Activated T-helper 1 cell treated with Interleukin-2 at 50 U/mL for 16 hours (primary cell): Measurements from ENCODE around the gene ARID1B.
"Not testable (repeated sequence)": the region's sequence is repeated elsewhere in the genome, so short reads cannot be mapped to it uniquely, and the experiment has no call there.

Source experiments
- DNase-seq: peaks from one replicate; pipeline ENCODE4 v3.0.0-alpha.2; 2020; ENCODE audit warnings: low read depth

Gene ARID1B

DNA sequence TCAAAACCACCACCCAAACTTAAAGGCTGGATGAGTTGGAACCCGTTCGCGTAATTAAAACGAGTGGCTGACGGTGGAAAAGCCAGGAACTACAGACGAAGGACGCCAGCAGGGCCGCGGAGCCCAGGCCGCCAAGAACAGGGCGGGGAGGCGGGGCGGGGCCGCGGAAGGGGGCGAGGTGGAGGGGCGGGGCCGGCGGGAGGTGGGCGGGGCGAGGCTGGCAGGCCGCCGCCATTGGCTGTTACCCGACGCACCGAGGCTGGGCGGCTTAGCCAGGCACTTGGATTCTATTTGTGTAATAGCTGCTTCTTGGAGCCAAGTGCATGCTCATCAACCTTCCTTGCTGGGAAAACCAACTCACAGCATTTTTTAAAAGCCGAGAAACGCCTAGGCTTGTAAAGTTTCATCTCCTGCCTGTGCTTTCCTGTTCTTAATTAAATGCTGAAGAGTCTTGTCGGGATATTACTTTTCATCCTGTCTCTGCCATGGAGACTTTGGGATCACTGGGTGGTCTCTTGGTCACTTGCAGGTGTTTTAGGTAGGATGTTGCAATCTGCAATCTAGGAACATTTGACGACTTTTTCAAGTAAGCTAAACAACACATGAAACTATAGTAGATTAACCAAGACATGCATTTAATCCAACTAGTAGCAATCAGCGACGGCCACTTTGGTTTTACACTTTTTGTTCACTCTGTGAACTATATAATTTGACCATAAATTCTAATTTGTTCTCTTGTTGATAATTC lies 245.0 kb downstream of the ARID1B start:
- peak; percentile 77 for DNase-seq

DNA sequence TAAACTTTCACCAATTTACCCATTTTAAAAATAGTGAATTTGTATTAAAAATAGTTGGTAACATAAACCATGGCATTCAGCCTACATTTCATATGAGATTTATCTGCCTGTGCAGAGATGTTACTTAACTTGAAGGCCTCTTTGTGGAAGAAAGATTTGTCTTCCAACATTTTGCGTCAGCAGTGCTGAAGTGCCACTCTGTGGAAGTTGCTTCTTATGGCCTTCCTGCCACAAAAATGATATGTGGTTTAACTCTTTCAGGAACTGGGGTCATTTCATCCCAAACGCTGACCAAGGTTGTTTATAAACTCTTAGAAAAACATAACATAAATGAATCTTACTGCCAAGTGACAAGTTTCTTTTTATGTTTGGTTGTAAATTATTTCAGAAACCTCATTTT lies 246.8 kb downstream of the ARID1B start:
- DNase-seq, result no peak

DNA sequence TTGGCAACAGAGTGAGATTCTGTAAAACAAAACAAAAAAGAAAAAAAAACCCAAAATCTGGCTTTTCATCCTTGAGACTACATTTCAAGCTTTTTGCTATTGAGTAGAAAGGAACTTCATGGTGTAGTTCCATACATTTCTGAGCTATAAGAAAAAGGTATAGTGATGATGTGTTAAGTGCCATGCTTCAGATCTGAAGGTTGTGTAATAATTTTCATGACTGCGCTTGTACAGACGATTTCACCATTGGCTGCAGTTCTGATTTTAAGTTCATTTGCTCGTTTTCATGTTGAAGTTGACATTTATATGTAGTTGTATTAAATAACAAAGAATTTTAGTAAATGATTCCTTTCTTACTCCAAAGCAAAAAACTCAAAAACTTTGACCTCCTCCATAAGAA lies 247.6 kb downstream of the ARID1B start:
- no peak for DNase-seq

DNA sequence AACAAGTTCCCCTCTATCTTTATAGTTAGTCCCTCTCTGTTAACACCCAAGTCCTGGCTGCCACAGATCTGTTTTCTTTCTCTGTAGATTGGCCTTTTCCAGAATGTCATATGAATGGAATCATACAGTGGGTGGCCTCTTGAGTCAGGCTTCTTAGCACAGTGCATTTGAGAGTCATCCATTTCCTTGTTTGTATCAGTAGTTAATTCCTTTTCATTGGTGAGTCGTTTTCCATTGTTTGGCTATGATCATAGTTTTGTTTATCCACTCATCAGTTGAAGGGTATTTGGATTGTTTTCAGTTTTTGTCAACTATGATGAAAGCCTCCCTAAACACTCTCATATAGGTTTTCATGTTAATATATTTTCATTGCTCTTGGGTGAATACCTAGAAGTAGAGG lies 248.3 kb downstream of the ARID1B start:
- no peak for DNase-seq

DNA sequence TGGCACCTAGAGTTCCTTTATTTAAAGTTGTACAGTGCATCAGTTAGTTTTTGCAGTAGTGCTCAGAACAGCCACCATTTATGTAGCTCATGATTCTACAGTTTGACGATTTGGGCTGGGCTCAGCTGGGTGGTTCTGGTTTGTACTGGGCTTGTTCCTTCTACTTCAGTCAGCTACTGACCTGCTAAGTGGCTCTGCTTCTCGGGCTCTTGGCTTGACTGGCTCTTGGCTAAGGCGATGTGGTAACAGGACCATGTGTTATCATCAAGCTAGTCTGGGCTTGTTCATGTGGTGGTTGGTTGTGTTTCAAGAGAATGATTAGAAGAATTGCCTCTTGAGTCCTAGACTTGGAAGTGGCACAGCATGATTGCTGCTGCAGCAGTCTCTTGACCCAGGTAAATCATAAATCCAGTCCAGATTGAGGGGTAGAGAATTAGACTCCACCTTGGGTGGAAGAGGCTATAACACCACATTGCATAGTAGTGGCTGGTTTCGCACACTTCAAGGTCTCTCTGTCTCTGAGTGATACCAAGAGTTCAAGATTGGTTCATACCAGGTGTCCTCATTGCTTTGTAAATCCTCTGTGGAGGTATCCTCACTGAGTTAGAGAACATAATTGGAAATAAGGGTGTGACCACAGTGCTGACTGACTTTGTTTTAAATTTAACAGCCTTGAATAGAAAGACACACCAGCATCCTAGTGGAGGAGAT lies 253.0 kb downstream of the ARID1B start:
- no peak for DNase-seq

DNA sequence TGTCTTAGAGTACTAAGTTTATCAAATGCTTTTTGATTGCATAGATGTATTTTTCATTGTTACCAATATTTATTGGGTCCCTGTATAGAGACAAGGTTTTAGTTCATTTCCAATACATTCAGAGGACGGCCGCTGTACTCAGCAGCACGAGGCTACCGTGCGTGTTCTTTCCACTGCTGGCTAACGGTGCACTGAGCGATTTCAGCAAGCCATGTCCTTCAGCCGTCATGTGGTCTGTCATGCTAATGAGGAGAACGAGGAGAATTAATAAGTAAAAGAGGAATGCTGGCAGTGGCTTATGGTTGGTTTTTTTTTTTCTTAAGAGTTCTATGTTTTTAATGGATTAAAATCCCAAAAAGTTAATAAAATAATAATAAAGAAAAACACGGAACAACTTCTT lies 253.6 kb downstream of the ARID1B start:
- DNase-seq, result no peak

DNA sequence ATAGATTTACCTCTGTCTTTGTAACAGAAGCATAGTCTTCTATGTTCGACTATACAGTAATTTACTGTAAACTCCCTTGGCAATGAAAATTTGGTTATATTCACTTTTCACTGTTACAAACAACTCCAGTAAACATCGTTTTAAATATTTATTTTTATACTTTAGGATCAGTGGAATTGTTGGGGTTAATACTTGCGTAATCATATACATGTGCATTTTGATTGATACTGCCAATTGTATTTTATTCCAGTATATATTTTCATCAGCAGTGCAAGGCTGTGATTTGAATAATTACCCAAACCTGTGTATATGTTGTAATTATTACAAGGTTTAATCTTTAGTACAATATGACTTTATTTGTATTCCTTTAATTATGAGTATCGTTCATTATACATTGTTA lies 255.7 kb downstream of the ARID1B start:
- DNase-seq, result no peak

DNA sequence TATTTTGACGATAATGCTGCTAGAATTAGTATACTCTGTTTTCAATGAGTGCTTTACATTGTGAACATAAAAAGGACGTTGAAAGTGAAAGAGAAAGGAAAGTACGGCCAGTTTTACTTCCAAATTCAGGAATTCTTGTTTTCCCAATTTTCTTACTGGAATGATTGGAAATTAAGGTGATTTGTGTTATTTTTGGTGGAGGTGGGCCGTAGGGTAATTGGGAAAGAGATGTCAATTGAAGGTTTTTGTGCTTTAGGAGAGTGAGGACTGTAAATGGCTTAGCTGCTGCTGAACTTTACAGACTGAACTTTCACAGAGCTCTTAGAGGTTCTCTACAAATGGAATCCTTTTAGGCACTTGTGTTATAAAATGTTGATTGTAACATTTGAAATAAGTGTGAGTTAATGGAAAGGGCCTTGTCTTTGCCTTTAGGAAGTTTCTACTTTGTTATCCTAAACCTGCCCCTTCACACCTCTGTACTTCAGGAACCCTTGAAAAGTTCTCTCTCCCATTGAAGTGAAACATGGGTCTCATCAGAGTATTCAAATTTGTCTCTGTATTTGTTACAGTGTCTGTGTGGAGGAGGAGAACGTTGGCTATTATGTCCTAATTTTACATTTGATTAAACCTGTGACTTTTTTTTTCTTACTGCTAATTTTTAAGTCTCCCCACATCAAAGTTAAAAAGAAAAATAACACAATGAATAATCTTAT lies 256.4 kb downstream of the ARID1B start:
- no peak for DNase-seq

DNA sequence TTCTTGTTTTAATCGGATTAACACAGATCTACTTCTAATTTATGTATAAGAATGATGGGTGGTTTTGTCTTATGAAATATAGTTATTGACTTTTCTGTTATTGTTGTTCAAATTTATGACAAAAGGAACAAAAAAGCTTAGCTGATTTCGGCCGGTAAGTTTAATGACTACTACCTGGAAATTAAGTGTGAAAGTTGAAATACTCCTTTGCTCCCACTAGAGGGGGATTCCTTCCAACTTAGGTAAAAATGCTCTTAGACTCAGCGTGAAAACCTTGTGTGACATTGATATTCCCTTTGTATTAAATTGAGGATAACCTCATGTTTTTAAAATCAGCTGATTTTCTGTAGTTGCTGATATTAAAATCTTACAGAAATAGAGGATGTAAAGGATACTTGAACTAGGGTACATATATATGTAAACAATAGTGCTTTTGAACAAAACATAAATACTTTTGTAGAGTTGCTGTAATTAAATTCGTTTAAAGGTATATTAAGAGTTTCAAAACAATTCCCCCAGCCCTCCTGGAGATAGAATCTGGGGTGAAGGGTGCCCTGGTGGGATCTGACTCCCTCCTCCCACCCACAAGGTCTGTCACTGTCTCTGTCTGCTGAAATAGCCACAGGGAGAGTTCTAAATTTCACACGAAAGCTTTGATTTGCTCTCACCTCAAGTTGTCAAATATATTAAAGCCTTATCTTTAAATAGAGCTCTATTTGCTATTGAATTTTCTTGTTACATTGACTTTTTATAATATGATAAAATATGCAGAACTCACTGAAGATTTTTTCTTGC lies 257.5 kb downstream of the ARID1B start:
- DNase-seq, result no peak

DNA sequence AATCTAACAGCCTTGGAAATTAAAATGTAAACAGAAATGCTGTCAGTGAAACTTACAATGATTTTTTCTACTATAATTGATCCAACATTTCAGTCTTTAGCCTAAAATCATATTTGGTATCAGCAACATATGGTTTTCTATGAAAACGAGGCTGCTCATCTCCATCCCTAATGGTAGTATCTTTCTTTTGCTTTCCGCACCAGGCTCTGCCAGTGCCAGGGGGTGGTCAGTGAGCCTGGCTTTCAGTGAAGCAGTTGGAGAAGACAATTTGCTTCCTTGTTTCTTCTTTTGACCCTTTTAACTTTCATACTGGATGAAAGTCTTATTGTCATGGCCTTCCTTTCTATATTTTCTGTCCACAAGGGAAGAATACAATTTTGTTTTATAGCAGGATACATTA lies 258.4 kb downstream of the ARID1B start:
- DNase-seq, result no peak

DNA sequence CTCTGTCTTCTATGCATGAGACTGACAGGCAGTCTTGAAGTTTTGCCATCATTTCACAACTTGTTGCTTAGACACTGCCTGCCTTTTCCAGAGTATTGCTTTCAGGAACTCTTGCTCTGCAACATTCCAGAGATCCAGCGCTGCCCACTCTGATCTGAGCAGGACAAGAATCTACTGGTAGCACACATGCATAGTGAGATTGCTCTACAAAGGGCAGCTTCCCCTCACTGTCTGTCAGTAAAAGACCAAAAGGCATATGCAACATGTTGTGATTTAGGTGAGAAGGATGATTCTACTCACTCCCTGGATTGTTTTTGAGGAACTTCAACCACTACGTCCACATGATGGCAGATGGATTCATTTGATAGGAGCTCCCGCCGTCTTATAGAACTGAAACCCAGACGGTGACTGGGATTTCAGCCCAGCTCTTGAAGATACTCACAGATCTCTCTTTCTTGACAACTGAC lies 259.1 kb downstream of the ARID1B start:
- DNase-seq, result no peak

DNA sequence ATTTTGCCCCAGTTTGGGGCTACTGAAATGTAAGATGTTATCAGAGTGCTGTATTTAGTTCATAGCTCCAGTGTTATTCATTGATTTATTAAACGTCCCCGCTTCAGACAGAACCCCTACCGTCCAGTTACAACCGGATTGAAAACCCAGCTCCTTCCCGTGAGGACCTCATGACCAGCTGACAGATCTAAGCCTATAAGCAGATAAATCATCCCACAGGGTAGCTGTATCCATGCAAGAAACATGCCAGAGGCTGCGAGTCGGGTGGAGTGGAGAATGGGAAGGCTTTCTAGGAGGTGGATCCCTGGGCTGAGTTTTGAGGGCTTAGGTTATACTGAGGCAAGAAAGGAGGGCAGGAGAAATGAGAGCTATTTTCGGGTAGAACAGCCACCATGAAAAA lies 260.0 kb downstream of the ARID1B start:
- DNase-seq, result no peak

DNA sequence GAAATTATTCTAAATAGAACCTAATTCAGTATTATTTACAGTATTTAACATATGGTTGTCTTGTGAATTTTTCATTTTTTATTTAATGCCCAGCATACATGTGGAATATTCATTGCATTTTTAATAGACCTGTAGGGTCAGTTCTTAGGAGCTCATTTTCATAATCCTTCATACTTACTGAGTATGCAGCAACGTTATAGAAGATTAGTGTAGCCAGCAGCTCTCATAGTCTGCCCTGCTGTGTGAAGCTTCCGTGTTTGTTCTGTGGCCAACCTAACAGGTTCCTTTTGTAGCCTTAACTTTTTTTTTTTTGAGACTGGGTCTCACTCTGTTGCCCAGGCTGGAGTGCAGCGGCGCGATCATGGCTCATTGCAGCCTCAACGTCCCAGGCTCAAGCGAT lies 261.4 kb downstream of the ARID1B start:
- DNase-seq, result no peak

DNA sequence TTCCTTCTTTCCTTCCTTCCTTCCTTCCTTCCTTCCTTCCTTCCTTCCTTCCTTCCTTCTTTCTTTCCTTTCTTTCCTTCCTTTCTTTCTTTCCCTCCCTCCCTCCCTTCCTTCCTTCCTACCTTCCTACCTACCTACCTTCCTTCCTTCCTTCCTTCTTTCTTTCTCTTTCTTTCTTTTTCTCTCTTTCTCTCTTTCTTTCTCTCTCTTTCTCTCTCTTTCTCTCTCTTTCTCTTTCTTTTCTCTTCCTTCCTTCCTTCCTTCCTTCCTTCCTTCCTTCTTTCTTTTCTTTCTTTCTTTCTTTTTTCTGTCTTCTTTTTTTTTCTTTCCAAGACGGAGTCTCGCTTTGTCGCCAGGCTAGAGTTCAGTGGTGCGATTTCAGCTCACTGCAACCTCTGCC lies 262.5 kb downstream of the ARID1B start:
- not testable (repeated sequence) for DNase-seq

DNA sequence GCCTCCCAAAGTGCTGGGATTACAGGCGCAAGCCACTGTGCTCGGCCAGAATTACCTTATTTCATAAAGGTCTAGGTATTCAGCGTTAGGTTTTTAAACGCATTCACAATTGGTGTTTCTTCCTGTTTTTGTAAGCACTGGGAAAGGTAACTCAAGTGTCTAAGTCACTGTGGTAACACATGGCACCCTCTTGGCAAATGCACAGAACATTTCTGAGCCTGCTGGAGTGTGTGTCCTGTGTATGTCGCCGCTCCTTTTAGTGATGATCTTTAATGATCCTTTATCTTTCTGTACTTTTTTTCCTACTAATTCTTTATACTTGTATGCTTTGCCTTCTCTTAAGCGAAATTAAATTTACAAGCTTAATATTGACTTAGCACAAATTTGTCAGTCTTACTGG lies 263.0 kb downstream of the ARID1B start:
- no peak for DNase-seq

DNA sequence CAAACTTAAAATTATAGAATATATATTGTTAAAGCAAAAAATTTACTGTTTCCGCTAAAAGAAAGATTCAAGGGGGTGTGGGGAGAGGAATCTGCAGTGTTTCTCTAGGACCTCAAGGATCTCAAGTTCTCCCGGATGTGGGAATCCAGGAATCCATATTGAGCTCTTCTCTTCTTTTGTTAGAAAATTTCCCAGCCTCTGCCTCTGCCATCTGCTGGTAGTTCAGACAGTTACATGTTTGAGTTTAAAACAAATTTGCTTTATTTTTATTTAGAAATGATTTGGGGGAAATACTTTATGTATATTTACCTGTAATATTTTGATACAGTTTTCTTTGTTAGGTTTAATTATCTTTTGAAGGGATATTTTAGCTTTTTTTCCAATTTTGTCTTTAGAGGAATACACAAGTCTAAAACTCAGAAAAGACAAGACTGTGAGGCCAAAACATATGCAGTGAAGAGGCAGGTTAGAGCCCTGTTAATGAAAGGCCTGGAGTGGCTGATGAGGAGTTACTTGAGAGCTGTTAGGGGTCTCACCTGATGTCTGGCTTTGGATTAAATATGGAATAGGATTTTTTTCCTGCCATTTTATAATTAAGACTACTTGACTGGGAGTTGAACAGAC lies 268.8 kb downstream of the ARID1B start:
- no peak for DNase-seq

DNA sequence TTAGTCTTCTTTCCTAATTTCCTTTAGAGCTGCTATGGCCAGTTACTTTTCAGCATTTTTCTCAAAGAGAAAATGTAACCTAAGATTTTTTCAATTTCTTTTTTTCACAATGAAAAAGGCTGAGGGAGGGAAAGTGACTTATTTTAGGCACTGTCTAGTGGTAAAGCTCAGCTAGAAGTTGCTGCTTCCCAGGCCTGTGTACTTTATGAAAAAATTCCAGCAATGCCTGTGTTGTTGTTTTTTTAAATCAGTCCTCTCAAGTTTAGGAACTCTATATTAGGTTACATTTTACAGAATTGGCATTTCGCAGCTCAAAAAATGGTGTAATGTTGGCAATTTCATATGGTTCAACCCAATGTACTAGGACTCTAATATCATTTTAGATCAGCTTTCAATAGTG lies 269.6 kb downstream of the ARID1B start:
- DNase-seq, result no peak

DNA sequence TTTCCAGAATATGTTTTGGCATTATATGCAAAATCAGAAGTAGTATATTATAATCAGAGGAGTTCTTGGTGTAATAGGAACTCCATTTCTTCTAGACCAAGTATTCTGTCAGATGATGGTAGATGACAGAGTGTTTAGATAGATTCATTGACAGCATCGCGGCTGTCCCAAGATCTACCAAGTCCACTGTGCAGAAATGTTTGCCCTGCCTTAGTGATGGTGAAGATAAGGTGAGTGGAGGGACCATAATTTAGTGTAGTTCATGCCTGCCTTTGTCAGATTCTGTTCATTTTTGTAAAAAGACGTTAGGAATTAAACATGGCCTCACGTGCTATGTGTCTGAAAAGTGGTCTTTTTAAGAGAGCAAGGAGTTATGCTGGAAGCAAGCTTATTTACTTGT lies 270.1 kb downstream of the ARID1B start:
- no peak for DNase-seq

DNA sequence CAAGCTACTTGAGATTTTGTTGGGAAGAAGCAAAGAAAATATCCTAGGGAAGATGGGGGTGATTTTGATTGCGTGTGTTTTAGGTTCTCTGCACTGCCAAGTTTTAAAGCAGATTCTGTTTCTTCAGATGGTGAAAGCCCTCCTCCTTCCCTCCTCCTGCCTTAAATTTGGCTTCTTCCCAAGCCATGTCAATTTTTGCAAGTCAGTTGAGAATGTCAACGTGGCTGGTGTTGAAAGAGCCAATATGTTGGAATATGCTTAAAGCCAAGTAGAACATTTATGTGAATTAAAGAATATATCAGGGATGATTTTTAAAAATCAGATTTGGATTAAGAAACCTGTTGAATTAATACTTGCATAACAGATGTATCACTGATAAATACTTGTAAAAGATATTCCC lies 270.8 kb downstream of the ARID1B start:
- DNase-seq, result no peak

DNA sequence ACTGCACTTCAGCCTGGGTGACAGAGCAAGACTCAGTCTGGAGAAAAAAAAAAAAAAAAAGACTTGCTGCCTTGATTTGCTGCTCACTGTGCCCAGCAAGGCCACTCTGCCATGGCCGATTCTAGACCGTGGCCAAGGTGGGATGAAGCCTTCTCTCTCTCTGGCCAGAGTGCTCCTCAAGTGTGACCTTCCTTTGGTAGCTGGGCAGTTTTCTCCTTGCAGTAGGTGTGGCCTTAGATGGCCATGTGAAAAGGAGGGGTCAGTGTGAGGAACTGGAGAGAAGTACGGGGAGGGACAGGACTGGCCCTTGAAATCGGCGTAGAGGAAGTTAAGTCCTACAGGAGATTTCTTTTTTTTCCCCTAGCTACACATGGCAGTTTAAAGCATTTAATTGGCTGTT lies 272.0 kb downstream of the ARID1B start:
- DNase-seq, result no peak

DNA sequence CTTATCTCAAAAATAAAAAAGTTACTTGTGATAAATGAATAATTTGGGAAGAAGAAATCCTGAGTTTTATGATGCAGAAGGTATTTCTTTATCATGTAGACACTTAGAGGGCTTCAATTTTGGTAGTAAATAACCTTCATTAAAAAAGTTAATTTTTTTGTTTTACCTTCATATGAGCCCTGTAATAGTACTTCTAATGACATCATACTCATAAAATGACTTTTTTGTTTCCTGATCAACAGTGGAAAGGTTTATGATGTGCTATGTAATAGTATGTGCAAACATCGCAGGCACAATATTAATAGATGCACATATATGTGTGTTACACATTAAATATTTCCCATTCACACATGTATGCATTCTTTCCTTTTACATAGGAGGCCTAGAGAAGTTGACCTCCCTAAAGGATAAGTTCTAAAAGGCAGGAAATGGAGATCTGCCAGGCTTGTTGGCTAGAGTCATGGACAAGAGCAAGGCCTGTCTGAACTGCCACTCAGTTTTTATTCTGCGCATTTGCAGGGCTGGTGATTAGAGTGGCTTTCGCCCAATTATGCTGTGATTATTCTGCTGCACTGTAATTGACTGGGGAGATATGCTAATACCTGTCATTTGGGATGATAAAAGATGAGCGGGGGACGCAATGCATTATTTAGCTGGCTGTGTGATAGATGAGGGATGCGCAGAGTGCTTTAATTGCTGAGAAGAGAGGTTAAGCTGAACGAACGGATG lies 273.5 kb downstream of the ARID1B start:
- no peak for DNase-seq
